ENCODE data around the gene CREB5. TPM values are rescaled to one million over a fixed set of nuclear protein-coding genes. Genes with fewer than 3 reads are reported as not detected.

Gene CREB5
- total RNA-seq, 1 experiment from 2014 or later = 1.3 TPM

GRCh38 chr7:28378574-28379149 is 33.7 kb upstream of the CREB5 start:
- no peak for TF ChIP-seq MXD4 (CRISPR knock-in tag; IDR thresholded peaks at IDR 0.05; ENCODE audit: borderline replicate concordance)
- no peak for TF ChIP-seq NR1H2 (CRISPR knock-in tag; IDR thresholded peaks at IDR 0.05)
- no peak for TF ChIP-seq OVOL2 (CRISPR knock-in tag; IDR thresholded peaks at IDR 0.05; ENCODE audit: borderline replicate concordance)
- TF ChIP-seq PREB (CRISPR knock-in tag; IDR thresholded peaks at IDR 0.05; ENCODE audit: borderline replicate concordance) = no peak
- no peak for TF ChIP-seq SOX15 (CRISPR knock-in tag; IDR thresholded peaks at IDR 0.05)
- no peak for TF ChIP-seq MYBL2 (CRISPR knock-in tag; IDR thresholded peaks at IDR 0.05)
- TF ChIP-seq GRHL2 (CRISPR knock-in tag; IDR thresholded peaks at IDR 0.05; ENCODE audit: insufficient replicate concordance, severe bottlenecking) = no peak
- TF ChIP-seq JAZF1 (CRISPR knock-in tag; IDR thresholded peaks at IDR 0.05) = no peak
- TF ChIP-seq NR3C1 (CRISPR knock-in tag; conservative IDR thresholded peaks at IDR 0.05; ENCODE audit: low read depth) = no peak
- no peak for TF ChIP-seq IRF2 (CRISPR knock-in tag; IDR thresholded peaks at IDR 0.05; ENCODE audit: borderline replicate concordance, low read depth)
- TF ChIP-seq TP53 (CRISPR knock-in tag; IDR thresholded peaks at IDR 0.05) = no peak
- no peak for TF ChIP-seq FOXK1 (CRISPR knock-in tag; IDR thresholded peaks at IDR 0.05)
- TF ChIP-seq FOXP4 (CRISPR knock-in tag; IDR thresholded peaks at IDR 0.05) = no peak
- no peak for TF ChIP-seq ZNF219 (CRISPR knock-in tag; IDR thresholded peaks at IDR 0.05; ENCODE audit: borderline replicate concordance)
- TF ChIP-seq ZNF512 (CRISPR knock-in tag; IDR thresholded peaks at IDR 0.05; ENCODE audit: borderline replicate concordance) = no peak
- no peak for TF ChIP-seq SMAD4 (CRISPR knock-in tag; IDR thresholded peaks at IDR 0.05)
- TF ChIP-seq ESRRA (CRISPR knock-in tag; IDR thresholded peaks at IDR 0.05; ENCODE audit: borderline replicate concordance) = no peak
- no peak for TF ChIP-seq ZBTB21 (CRISPR knock-in tag; IDR thresholded peaks at IDR 0.05; ENCODE audit: borderline replicate concordance)
- Mint-ChIP-seq H3K27me3 (ENCODE audit: low read depth) (no peaks in the 10 kb centered on the region), H3K36me3 (no peaks in the 10 kb centered on the region), H3K9me3 (no peaks in the 10 kb centered on the region), H3K4me1 (peaks cover 4% of the 10 kb centered on the region), H3K4me3 (no peak overlapping the region), H3K27ac (no peak overlapping the region)
- DNase-seq (ENCODE audit: low spot score) = no peak
- ChIA-PET CTCF (interaction anchor here (1.0 kb wide), 1 partner anchor 82 kb away, joined by 3 read pairs; no protein-coding TSS in a partner anchor), POLR2A (interaction anchor here (0.6 kb wide), 1 partner anchor 88 kb away, joined by 4 read pairs; no protein-coding TSS in a partner anchor)
- no peak for ATAC-seq

GRCh38 chr7:28381466-28381865 is 30.9 kb upstream of the CREB5 start:
- Mint-ChIP-seq H3K36me3 (no peaks in the 10 kb centered on the region), H3K27me3 (ENCODE audit: low read depth) (no peaks in the 10 kb centered on the region), H3K27ac (no peak overlapping the region), H3K9me3 (no peaks in the 10 kb centered on the region), H3K4me1 (peaks cover 4% of the 10 kb centered on the region), H3K4me3 (no peak overlapping the region)
- ChIA-PET CTCF (interaction anchor here (1.6 kb wide), 1 partner anchor 10 kb away, joined by 4 read pairs; no protein-coding TSS in a partner anchor), POLR2A (no interaction called here)
- DNase-seq (ENCODE audit: low spot score) (no peak), ATAC-seq (no peak)
- TF ChIP-seq MAX (CRISPR knock-in tag; IDR thresholded peaks at IDR 0.05) (no peak), SOX15 (CRISPR knock-in tag; IDR thresholded peaks at IDR 0.05) (no peak), STAT6 (CRISPR knock-in tag; conservative IDR thresholded peaks at IDR 0.05; ENCODE audit: low read depth) (no peak), TEAD4 (CRISPR knock-in tag; IDR thresholded peaks at IDR 0.05) (no peak), IRF1 (CRISPR knock-in tag; IDR thresholded peaks at IDR 0.05) (no peak), CDX4 (CRISPR knock-in tag; IDR thresholded peaks at IDR 0.05; ENCODE audit: borderline replicate concordance) (no peak), FOXP1 (CRISPR knock-in tag; IDR thresholded peaks at IDR 0.05; ENCODE audit: borderline replicate concordance) (no peak), TP53 (CRISPR knock-in tag; IDR thresholded peaks at IDR 0.05) (no peak)
